HG02642 (cell line): ENCODE results near the gene HOXC6.
"Not testable (repeated sequence)": the region's sequence is repeated elsewhere in the genome, so short reads cannot be mapped to it uniquely, and the experiment has no call there.

Experiments used
- ATAC-seq: cut with Tn5 transposase; IDR thresholded peaks from one replicate; pipeline ENCODE4 v1.9.1; 2021; ENCODE audit warnings: mild to moderate bottlenecking; ENCODE audit not compliant: unreplicated experiment, poor library complexity

HOXC6 gene

GRCh38 chr12:54077843-54078242 is 49.6 kb downstream of the HOXC6 start:
- ATAC-seq = not testable (repeated sequence)

- not testable (repeated sequence) for ATAC-seq
These were observed 50.9 kb downstream of the HOXC6 start for GRCh38 chr12:54079115-54079514.
